HCT116 (cell line): ENCODE measurements around the gene FBXW8. TPM values are rescaled to one million over a fixed set of nuclear protein-coding genes. Genes with fewer than 3 reads are reported as not detected.

Experiments
- ATAC-seq: fragments of 200-7000 bp; cut with Tn5 transposase; 2 replicates; pipeline ENCODE4 v1.9.1; 2020; ENCODE audit warnings: mild to moderate bottlenecking, moderate library complexity
- BruUV-seq: library from RNA; stranded (reverse); fragments of 400-500 nt; replicated peaks from 2 replicates; lab custom pipeline; 2021; lab: Mats Ljungman, UMichigan
- CTCF ChIA-PET: fragments of 300-600 bp; sonication (Branson Sonifier 250); formaldehyde crosslinking; loops from one replicate; lab custom pipeline; 2021; ENCODE audit warnings: antibody characterized with exemption; lab: Charles Lee
- POLR2A ChIA-PET: fragments of 300-600, 350-600 bp; sonication (Branson Sonifier 250); formaldehyde crosslinking; loops from one replicate; lab custom pipeline; 2021; ENCODE audit warnings: antibody characterized with exemption; lab: Charles Lee
- RAD21 ChIA-PET, 2 experiments: fragments of 300-600 bp; sonication (Branson Sonifier 250); formaldehyde crosslinking; loops; one replicate each; lab custom pipeline; 2023; ENCODE audit warnings: low total read pairs in 2 of 2; ENCODE audit not compliant: uncharacterized antibody in 2 of 2, unreplicated experiment in 2 of 2, low non-redundant PET in 1 of 2; lab: Charles Lee
- DNase-seq: peaks from one replicate; pipeline ENCODE4 v3.0.0-alpha.2; 2010; ENCODE audit warnings: low read depth, low spot score
- H2AFZ ChIP-seq: fragments of 200-600 bp; shearing (Covaris generic), sonication (generic); 2 replicates; pipeline ENCODE4 v1.6.1; 2017; ENCODE audit warnings: low read depth, mixed run types, mixed read lengths, antibody characterized with exemption, low read length; ENCODE audit not compliant: poor library complexity, severe bottlenecking
- H3K27ac ChIP-seq: 2 replicates; pipeline ENCODE4 v1.5.1; 2012; ENCODE audit warnings: low read depth, low read length
- H3K27me3 ChIP-seq: fragments of 200-600 bp; sonication (generic); 2 replicates; pipeline ENCODE4 v1.6.1; 2016; ENCODE audit warnings: mixed run types, low read length, mixed read lengths; ENCODE audit not compliant: insufficient read depth
- H3K36me3 ChIP-seq, 2 experiments: fragments of 200-500 bp in 1 of 2; fragments of 200-600 bp in 1 of 2; sonication (Bioruptor generic) in 1 of 2; sonication (generic) in 1 of 2; 2 replicates each; pipeline versions ENCODE4 v1.5.1 to v1.6.1; 2014 to 2016; ENCODE audit warnings: low read length in 2 of 2, inconsistent platforms in 1 of 2, mixed read lengths in 1 of 2, mixed run types in 1 of 2; ENCODE audit not compliant: insufficient read depth in 2 of 2, control insufficient read depth in 1 of 2
- H3K4me1 ChIP-seq, 2 experiments: fragments of 200-600 bp in 1 of 2; sonication (generic) in 1 of 2; 2 replicates each; pipeline versions ENCODE4 v1.5.1 to v1.6.1; 2012 to 2017; ENCODE audit warnings: low read length in 2 of 2, inconsistent platforms in 1 of 2, mild to moderate bottlenecking in 1 of 2, mixed read lengths in 1 of 2, mixed run types in 1 of 2, moderate library complexity in 1 of 2; ENCODE audit not compliant: insufficient read depth in 2 of 2, control insufficient read depth in 1 of 2
- H3K4me2 ChIP-seq: fragments of 200-600 bp; sonication (generic); 2 replicates; pipeline ENCODE4 v1.6.1; 2017; ENCODE audit warnings: mixed run types, low read length, mixed read lengths
- H3K4me3 ChIP-seq, 2 experiments: fragments of 200-600 bp in 1 of 2; sonication (generic) in 1 of 2; replicated peaks in 1 of 2; 2 replicates each; pipeline ENCODE4 v1.5.1; 2011 to 2016; ENCODE audit warnings: low read length in 2 of 2, control low read depth in 1 of 2, low read depth in 1 of 2, mild to moderate bottlenecking in 1 of 2, mixed read lengths in 1 of 2, mixed run types in 1 of 2
- H3K79me2 ChIP-seq: fragments of 200-600 bp; sonication (generic); 2 replicates; pipeline ENCODE4 v1.6.1; 2017; ENCODE audit warnings: mild to moderate bottlenecking, mixed run types, low read length, moderate library complexity, mixed read lengths; ENCODE audit not compliant: insufficient read depth
- H3K9ac ChIP-seq: fragments of 200-600 bp; sonication (generic); 2 replicates; pipeline ENCODE4 v1.6.1; 2016; ENCODE audit warnings: low read length, mixed read lengths
- H3K9me2 ChIP-seq: fragments of 200-600 bp; sonication (generic), shearing (Covaris generic); 2 replicates; pipeline ENCODE4 v1.6.1; 2017; ENCODE audit warnings: mixed run types, mild to moderate bottlenecking, moderate library complexity; ENCODE audit not compliant: insufficient read depth
- H3K9me3 ChIP-seq, 2 experiments: fragments of 200-500 bp in 1 of 2; fragments of 200-600 bp in 1 of 2; sonication (Bioruptor generic) in 1 of 2; sonication (generic) in 1 of 2; 2 replicates each; pipeline ENCODE4 v1.6.1; 2014 to 2017; ENCODE audit warnings: low read length in 2 of 2, mixed read lengths in 2 of 2, inconsistent platforms in 1 of 2, low read depth in 1 of 2, mild to moderate bottlenecking in 1 of 2, mixed run types in 1 of 2, moderate library complexity in 1 of 2; ENCODE audit not compliant: control insufficient read depth in 1 of 2, insufficient read depth in 1 of 2
- H4K20me1 ChIP-seq: fragments of 200-600 bp; sonication (generic), shearing (Covaris generic); 2 replicates; pipeline ENCODE4 v1.6.1; 2017; ENCODE audit warnings: mixed run types, mild to moderate bottlenecking, moderate library complexity; ENCODE audit not compliant: insufficient read depth
- CTCF ChIP-seq, 3 experiments: fragments of 200-600 bp in 1 of 3; sonication (generic) in 1 of 3; IDR thresholded peaks in 2 of 3; conservative IDR thresholded peaks in 1 of 3; 2 replicates each; pipeline ENCODE4 v1.5.1; 2012 to 2017; ENCODE audit warnings: low read depth in 2 of 3, low read length in 2 of 3, antibody characterized with exemption in 1 of 3, borderline replicate concordance in 1 of 3, control low read depth in 1 of 3, mild to moderate bottlenecking in 1 of 3, mixed read lengths in 1 of 3, mixed run types in 1 of 3, moderate library complexity in 1 of 3; ENCODE audit not compliant: insufficient read depth in 1 of 3
- EGR1 ChIP-seq: IDR thresholded peaks from 2 replicates; pipeline ENCODE4 v1.6.1; 2012; ENCODE audit warnings: low read depth
- ELF1 ChIP-seq: IDR thresholded peaks from 2 replicates; pipeline ENCODE4 v1.6.1; 2012; ENCODE audit warnings: low read depth, borderline replicate concordance
- EZH2 ChIP-seq: fragments of 200-600 bp; sonication (generic); IDR thresholded peaks from 2 replicates; pipeline ENCODE4 v1.6.1; 2017; ENCODE audit warnings: antibody characterized with exemption, mixed run types
- EZH2phosphoT487 ChIP-seq: fragments of 200-600 bp; IDR thresholded peaks from 2 replicates; pipeline ENCODE4 v1.6.1; 2018; ENCODE audit warnings: antibody characterized with exemption, borderline replicate concordance
- FOSL1 ChIP-seq: IDR thresholded peaks from 2 replicates; pipeline ENCODE4 v1.6.1; 2012; ENCODE audit warnings: low read depth
- POLR2A ChIP-seq: IDR thresholded peaks from 2 replicates; pipeline ENCODE4 v1.7.0; 2011; ENCODE audit warnings: borderline replicate concordance; ENCODE audit not compliant: insufficient read depth, insufficient read length; ENCODE audit errors: extremely low read depth
- POLR2AphosphoS5 ChIP-seq: IDR thresholded peaks from 2 replicates; pipeline ENCODE4 v1.6.1; 2011; ENCODE audit warnings: mild to moderate bottlenecking, low read depth, low read length, moderate library complexity
- REST ChIP-seq: IDR thresholded peaks from 2 replicates; pipeline ENCODE4 v1.6.1; 2012; ENCODE audit warnings: low read depth
- SIN3A ChIP-seq: IDR thresholded peaks from 2 replicates; pipeline ENCODE4 v1.6.1; 2012; ENCODE audit warnings: low read depth
- SP1 ChIP-seq: IDR thresholded peaks from 2 replicates; pipeline ENCODE4 v1.6.1; 2012; ENCODE audit warnings: low read depth
- SRF ChIP-seq: IDR thresholded peaks from 2 replicates; pipeline ENCODE4 v1.6.1; 2012; ENCODE audit warnings: low read depth
- TCF7L2 ChIP-seq: IDR thresholded peaks from 2 replicates; pipeline ENCODE4 v1.7.0; 2011; ENCODE audit warnings: borderline replicate concordance, inconsistent platforms; ENCODE audit not compliant: insufficient read depth, insufficient read length; ENCODE audit errors: extremely low read depth
- ZFX ChIP-seq: fragments of 450-650 bp; IDR thresholded peaks from 2 replicates; pipeline ENCODE4 v1.6.1; 2017
- ZNF274 ChIP-seq: fragments of 200-500 bp; sonication (Bioruptor generic); IDR thresholded peaks from 2 replicates; pipeline ENCODE4 v1.6.1; 2014; ENCODE audit warnings: mild to moderate bottlenecking, low read depth, low read length, inconsistent platforms
- intact Hi-C: fragments of 100-400 bp; cut with micrococcal nuclease; formaldehyde crosslinking; loops from 2 replicates; pipeline ENCODE4 v1.10.0; 2022
- total RNA-seq: library from RNA; stranded (reverse); gene quantifications from one replicate; pipeline ENCODE4 v1.2.1, GENCODE V29; 2021; ENCODE audit not compliant: unreplicated experiment

FBXW8 gene
- total RNA-seq, 1 experiment from 2014 or later: 14.6 TPM

- BruUV-seq: no TSS peak
- Histone ChIP-seq H3K27me3 (no peaks in the 10 kb centered on the region), H3K27ac (no peak overlapping the region), H3K9me2 (no peaks in the 10 kb centered on the region), H4K20me1 (no peaks in the 10 kb centered on the region), H3K9me3 (no peaks in the 10 kb centered on the region), H3K79me2 (no peaks in the 10 kb centered on the region), H3K4me1 (no peaks in the 10 kb centered on the region), H3K9ac (no peak overlapping the region), H3K4me2 (no peak overlapping the region), H3K36me3 (peaks cover 0 to 3% of the 10 kb centered on the region in 2 experiments; a peak in 1 of 4 replicates), H3K4me3 (no peak overlapping the region), H2AFZ (no peak overlapping the region)
- ChIA-PET POLR2A (no interaction called here), RAD21 (no interaction called here), CTCF (no interaction called here)
- intact Hi-C loops: no loop called here
- ATAC-seq (no peak), DNase-seq (no peak)
- TF ChIP-seq REST: no peak
- TF ChIP-seq SRF: no peak
- no peak for TF ChIP-seq ELF1
- no peak for TF ChIP-seq ZNF274
- TF ChIP-seq SIN3A: no peak
- no peak for TF ChIP-seq SP1
- TF ChIP-seq EZH2: no peak
- no peak for TF ChIP-seq CTCF (IDR thresholded peaks at IDR 0.05 in 2 of 3, conservative IDR thresholded peaks at IDR 0.05 in 1 of 3; ENCODE audit: borderline replicate concordance in 1 of 3, insufficient read depth in 1 of 3, low read depth in 2 of 3, low read length in 2 of 3)
- TF ChIP-seq POLR2A: no peak
- no peak for TF ChIP-seq EGR1
- TF ChIP-seq ZFX: no peak
- no peak for TF ChIP-seq TCF7L2
- no peak for TF ChIP-seq FOSL1
- no peak for TF ChIP-seq POLR2AphosphoS5
- TF ChIP-seq EZH2phosphoT487: no peak
These were observed 109.1 kb downstream of the FBXW8 start for GRCh38 chr12:117019866-117020265.
